WI38 (cell line): ENCODE results near the gene GPR137B.

Experiments
- H3K4me3 ChIP-seq: 2 replicates; pipeline ENCODE4 v1.5.1; 2011; ENCODE audit warnings: low read depth, mild to moderate bottlenecking, control low read depth, low read length
- TF ChIP-seq, protein P1 (sequence below): IDR thresholded peaks from 2 replicates; pipeline ENCODE4 v1.5.1; 2012; ENCODE audit warnings: low read depth, mild to moderate bottlenecking, control low read depth, low read length

The GPR137B gene

DNA sequence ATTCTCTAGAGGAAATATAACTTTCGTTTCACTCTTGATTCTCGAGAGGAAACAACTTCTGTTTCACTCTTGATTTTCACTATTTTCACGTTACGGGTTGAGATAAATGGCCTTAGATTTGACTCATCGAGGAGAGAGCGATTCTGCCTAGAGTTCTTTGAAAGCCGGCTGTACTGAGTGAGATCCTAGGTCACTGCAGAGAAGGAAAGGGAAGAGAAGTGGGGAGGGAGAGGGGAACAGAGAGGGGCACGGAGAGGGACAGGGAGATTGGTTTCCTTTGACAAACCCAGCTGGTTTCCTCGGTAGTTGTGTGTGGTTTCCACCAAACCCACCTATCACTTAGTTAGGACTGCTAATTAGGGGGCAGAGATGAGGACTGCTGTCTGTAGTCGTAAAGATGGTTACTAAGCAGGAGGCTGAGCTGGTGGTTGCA lies 21.6 kb upstream of the GPR137B start:
- H3K4me3 ChIP-seq: no peak overlapping the region
- TF ChIP-seq, protein P1, sequence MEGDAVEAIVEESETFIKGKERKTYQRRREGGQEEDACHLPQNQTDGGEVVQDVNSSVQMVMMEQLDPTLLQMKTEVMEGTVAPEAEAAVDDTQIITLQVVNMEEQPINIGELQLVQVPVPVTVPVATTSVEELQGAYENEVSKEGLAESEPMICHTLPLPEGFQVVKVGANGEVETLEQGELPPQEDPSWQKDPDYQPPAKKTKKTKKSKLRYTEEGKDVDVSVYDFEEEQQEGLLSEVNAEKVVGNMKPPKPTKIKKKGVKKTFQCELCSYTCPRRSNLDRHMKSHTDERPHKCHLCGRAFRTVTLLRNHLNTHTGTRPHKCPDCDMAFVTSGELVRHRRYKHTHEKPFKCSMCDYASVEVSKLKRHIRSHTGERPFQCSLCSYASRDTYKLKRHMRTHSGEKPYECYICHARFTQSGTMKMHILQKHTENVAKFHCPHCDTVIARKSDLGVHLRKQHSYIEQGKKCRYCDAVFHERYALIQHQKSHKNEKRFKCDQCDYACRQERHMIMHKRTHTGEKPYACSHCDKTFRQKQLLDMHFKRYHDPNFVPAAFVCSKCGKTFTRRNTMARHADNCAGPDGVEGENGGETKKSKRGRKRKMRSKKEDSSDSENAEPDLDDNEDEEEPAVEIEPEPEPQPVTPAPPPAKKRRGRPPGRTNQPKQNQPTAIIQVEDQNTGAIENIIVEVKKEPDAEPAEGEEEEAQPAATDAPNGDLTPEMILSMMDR: no peak

DNA sequence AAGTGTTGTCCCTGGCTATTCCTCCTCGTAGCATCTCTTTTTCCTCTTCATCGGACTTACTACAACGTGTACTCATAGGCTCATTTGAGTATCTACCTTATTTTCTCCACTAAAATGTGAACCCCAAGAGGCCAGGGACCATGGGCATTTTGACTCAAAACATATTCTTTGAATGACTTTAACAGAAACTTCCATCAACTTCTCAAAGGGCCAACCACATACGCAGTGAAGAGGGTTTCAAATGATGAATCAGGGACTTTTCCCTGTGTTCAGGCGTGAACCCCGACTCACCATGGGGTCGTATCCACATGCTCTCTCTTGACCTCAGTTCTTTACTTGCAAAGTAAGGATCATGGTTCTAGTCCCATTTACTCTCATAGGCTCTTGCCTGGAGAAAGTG lies 20.2 kb upstream of the GPR137B start:
- TF ChIP-seq, protein P1: no peak
- no peak overlapping the region for H3K4me3 ChIP-seq

DNA sequence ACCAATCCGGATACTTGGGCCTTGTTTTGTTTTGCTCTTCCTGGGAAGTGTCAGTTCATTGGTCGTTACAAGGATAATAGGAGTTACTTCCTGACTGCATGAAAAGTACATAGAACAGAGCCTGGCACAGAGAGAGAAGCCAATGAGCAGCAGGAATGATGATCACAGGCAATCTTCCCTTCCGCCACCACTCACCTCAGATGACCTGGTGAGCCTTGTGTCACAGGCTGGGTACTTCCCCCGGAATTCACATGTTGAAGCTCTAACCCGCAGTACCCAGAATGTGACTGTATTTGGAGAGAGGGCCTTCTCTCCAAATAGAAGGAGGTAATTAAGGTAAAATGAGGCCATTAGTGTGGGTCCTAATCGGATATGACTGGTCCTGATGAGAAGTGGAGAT lies 18.8 kb upstream of the GPR137B start:
- H3K4me3 ChIP-seq: no peak overlapping the region
- TF ChIP-seq, protein P1: no peak

DNA sequence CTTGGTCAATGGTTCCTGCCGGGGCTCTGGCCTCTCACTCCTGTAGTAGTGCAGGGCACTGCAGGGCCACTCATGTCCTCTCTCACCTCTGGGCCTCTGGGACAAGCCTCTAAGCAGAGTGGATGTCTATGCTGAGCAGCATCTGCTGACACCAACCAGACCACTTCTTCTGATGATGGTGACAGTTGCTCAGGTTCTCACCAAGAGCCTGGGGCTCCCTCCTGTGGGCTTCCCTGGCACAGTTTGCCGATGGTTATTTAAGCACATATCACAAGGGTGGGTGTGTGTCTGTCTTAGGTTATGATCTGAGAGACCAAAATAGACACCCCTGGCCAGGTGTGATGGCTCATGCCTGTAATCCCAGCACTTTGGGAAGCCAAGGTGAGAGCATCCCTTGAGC lies 17.4 kb upstream of the GPR137B start:
- no peak overlapping the region for H3K4me3 ChIP-seq

DNA sequence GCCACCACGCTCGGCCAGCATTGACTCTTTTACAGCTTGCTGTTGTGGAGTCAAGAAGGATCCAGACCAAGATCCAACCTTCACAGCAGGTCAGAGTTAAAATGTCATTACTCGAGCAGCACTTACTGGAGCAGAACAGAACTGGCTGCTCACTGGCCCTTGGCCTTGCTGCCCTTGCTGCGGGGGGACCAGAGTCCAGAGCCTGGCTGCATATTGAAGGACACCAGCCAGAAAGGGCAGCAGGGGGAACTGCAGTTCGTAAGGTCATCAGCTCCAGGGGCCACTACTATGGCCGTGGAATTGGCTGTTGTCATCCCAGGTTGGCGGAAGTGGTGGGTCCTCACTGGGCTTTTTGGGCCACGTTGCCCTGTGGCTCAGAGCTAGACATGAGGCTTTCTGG lies 15.3 kb upstream of the GPR137B start:
- TF ChIP-seq, protein P1: no peak
- no peak overlapping the region for H3K4me3 ChIP-seq

More for the DNA sequence above, 17.4 kb upstream of the GPR137B start:
- TF ChIP-seq, protein P1: no peak

DNA sequence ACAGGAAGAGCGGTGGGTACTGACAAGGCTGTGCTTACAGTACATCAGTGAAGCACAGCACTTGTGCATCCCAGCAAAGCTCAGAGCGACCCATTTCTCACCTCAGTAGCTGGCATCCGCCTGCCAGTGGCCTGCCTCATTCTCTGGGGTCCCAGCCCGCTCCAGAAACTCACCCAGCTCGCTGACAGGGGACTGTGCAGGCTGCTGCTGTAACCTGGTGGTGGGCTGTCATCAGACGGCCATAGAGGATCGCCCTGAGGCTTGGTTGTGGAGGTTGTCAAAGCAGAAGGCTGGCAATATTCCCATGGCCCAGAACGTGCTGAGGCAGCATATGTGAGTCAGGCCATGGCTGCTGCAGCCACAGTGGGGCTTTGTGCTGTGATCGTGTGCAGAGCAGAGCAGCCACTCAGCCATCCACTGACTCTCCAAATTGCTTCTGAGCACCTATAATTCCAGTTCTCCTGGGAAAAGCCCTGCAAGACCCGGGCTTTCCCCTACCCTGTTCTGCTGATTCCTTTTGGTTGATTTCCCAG lies 13.6 kb upstream of the GPR137B start:
- TF ChIP-seq, protein P1: no peak
- H3K4me3 ChIP-seq: no peak overlapping the region

DNA sequence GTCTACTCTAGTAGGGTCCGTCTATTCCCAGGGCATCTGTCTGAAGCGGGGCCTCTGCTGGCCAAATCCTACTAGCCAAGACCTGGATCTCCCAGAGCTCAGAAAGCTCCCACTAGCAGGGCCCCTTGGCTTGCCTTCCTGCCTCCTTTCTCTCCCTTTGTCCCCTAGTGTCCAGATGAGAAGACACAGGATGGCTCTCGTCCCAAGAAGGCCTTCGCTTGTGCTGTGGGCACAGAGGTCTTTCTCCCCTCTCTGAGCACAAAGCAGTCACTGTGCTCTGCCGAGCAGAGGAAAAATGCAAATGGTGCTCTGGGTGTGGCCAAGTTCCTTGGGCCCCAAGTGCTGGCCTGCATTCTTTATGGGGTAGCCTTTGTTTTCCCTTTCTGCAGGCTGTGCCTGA lies 13.0 kb upstream of the GPR137B start:
- no peak overlapping the region for H3K4me3 ChIP-seq
- TF ChIP-seq, protein P1: no peak
